ENCODE data around the gene PHF8. TPM values are rescaled to one million over a fixed set of nuclear protein-coding genes. Genes with fewer than 3 reads are reported as not detected.

The PHF8 gene
- total and polyA plus RNA-seq, 8 donors: 3.4 to 65.2 (median 13.7) TPM

GRCh38 chrX:54043541-54044125, 640 bp downstream of the PHF8 start:
- H3K36me3 ChIP-seq: peaks cover 0 to 32% (median 27%) of the 10 kb centered on the region in 4 donors
- H3K4me1 ChIP-seq: peaks cover 0 to 20% (median 5%) of the 10 kb centered on the region in 4 donors
- intact Hi-C loops (cut with DNase I; ENCODE audit: low total_unique reads): no loop called here
- 0 to 68% (median 7%) methylated on average over 8 to 43 of the region's 43 CpGs for WGBS, 5 donors
- peak overlapping the region; percentile 56 to 72 (median 67) for H3K4me3 ChIP-seq
- peak; percentile 34 to 69 for DNase-seq
- TF ChIP-seq POLR2AphosphoS5 (IDR thresholded peaks at IDR 0.05) (no peak), EP300 (IDR thresholded peaks at IDR 0.05) (no peak), CTCF (IDR thresholded peaks at IDR 0.05) (no peak), POLR2A (IDR thresholded peaks at IDR 0.05) (no peak)
- H3K9me3 ChIP-seq: no peaks in the 10 kb centered on the region
- no peaks in the 10 kb centered on the region for H3K27me3 ChIP-seq
- peak overlapping the region; percentile 91 to 95 (median 93) for H3K27ac ChIP-seq

GRCh38 chrX:54043056-54043455, 1.2 kb downstream of the PHF8 start:
- TF ChIP-seq CTCF (IDR thresholded peaks at IDR 0.05): no peak
- TF ChIP-seq EP300 (IDR thresholded peaks at IDR 0.05): no peak
- no peak for TF ChIP-seq POLR2A (IDR thresholded peaks at IDR 0.05)
- TF ChIP-seq POLR2AphosphoS5 (IDR thresholded peaks at IDR 0.05): no peak

GRCh38 chrX:54042609-54043021, 1.7 kb downstream of the PHF8 start:
- peak overlapping the region; percentile 56 to 72 (median 67) for H3K4me3 ChIP-seq
- H3K27ac ChIP-seq: peak overlapping the region in 4 of 5 donors; percentile 91 to 95 (median 94)
- no peaks in the 10 kb centered on the region for H3K27me3 ChIP-seq
- peak in 1 of 2 donors; percentile 78 for DNase-seq
- no peaks in the 10 kb centered on the region for H3K9me3 ChIP-seq
- intact Hi-C loops (cut with DNase I; ENCODE audit: low total_unique reads): no loop called here
- TF ChIP-seq EP300 (IDR thresholded peaks at IDR 0.05) (no peak), POLR2AphosphoS5 (IDR thresholded peaks at IDR 0.05) (no peak), POLR2A (IDR thresholded peaks at IDR 0.05) (no peak)
- H3K36me3 ChIP-seq: peaks cover 0 to 42% (median 33%) of the 10 kb centered on the region in 4 donors
- peaks cover 0 to 20% (median 5%) of the 10 kb centered on the region in 4 donors for H3K4me1 ChIP-seq
- 0 to 49% (median 12%) methylated on average over 10 to 26 of the region's 26 CpGs for WGBS, 5 donors

More at GRCh38 chrX:54043056-54043455, 1.2 kb downstream of the PHF8 start:
- H3K9me3 ChIP-seq: no peaks in the 10 kb centered on the region
- H3K27me3 ChIP-seq: no peaks in the 10 kb centered on the region
- peaks cover 0 to 37% (median 29%) of the 10 kb centered on the region in 4 donors for H3K36me3 ChIP-seq
- 2 to 47% (median 6%) methylated on average over 9 to 11 of the region's 11 CpGs for WGBS, 5 donors
- no peak for DNase-seq
- H3K27ac ChIP-seq: peak overlapping the region in 4 of 5 donors; percentile 91 to 95 (median 94)
- peak overlapping the region; percentile 56 to 72 (median 67) for H3K4me3 ChIP-seq
- intact Hi-C loops (cut with DNase I; ENCODE audit: low total_unique reads): no loop called here
- peaks cover 0 to 20% (median 5%) of the 10 kb centered on the region in 4 donors for H3K4me1 ChIP-seq

GRCh38 chrX:54030329-54030728, 13.9 kb downstream of the PHF8 start:
- Histone ChIP-seq H3K4me1 (peaks cover 0 to 8% (median 0%) of the 10 kb centered on the region in 4 donors), H3K27ac (no peak overlapping the region), H3K4me3 (no peak overlapping the region), H3K27me3 (peaks cover 0 to 3% (median 0%) of the 10 kb centered on the region in 3 donors), H3K36me3 (peaks cover 0 to 82% (median 61%) of the 10 kb centered on the region in 4 donors), H3K9me3 (no peaks in the 10 kb centered on the region)
- no peak for TF ChIP-seq EP300 (IDR thresholded peaks at IDR 0.05)
- no peak for TF ChIP-seq POLR2AphosphoS5 (IDR thresholded peaks at IDR 0.05)
- no peak for TF ChIP-seq POLR2A (IDR thresholded peaks at IDR 0.05)
- TF ChIP-seq CTCF (IDR thresholded peaks at IDR 0.05): no peak
- DNase-seq: no peak
- intact Hi-C loops (cut with DNase I; ENCODE audit: low total_unique reads): no loop called here
- WGBS, 5 donors: 48 to 75% (median 56%) methylated on average over 4 of the region's 4 CpGs

Data from stomach (tissue), 9 donors.